GM18507 (cell line): ENCODE results near the gene SLC9B1.
"Not testable (repeated sequence)": the region's sequence is repeated elsewhere in the genome, so short reads cannot be mapped to it uniquely, and the experiment has no call there.

Experiments
- DNase-seq: peaks from one replicate; pipeline ENCODE4 v3.0.0; 2011; ENCODE audit warnings: low read depth; ENCODE audit not compliant: insufficient read length; ENCODE audit errors: extremely low spot score
- FAIRE-seq: peaks from 2 replicates; lab custom pipeline; 2011; peaks lifted over from hg19 to GRCh38; lab: Jason Lieb, UNC

The SLC9B1 gene

DNA sequence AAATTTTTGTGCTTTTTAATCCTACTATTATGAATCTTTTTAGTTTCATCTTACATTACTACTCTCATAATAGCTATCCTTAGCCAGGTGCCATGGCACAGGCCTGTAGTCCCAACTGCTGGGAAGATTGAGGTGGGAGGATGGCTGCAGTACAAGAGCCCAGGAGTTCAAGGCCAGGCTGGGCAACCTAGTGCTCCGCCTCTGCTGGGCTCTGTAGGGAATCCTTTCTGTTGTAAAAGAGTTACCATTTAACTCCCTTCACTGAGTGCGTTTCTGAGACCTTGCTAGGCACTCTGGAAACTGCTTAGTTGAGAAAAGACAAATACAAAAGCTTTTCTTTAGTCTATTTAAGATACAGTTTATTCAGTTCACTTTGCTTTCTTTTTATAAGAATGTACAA lies 130.9 kb downstream of the SLC9B1 start:
- FAIRE-seq, DNase-seq: not testable (repeated sequence)

DNA sequence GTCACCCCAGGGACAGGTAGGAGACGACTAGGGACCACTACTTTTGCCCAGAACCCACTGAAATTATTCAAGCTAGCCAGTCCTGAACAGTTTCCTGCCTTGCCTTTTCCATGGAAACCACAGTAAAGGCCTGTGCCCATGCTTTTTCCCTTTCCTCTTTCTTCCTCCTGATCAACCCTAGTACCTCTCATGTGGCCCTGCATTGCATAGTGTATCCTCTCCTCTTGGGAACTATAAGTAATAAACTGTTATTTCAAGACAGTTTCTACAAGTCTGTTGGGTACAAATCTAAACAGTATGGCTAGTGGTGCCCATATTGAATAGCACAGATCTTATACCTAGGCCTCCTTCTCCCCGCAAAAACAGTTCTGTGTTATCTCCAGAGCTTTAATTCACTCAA lies 136.2 kb downstream of the SLC9B1 start:
- FAIRE-seq (no peak), DNase-seq (no peak)

DNA sequence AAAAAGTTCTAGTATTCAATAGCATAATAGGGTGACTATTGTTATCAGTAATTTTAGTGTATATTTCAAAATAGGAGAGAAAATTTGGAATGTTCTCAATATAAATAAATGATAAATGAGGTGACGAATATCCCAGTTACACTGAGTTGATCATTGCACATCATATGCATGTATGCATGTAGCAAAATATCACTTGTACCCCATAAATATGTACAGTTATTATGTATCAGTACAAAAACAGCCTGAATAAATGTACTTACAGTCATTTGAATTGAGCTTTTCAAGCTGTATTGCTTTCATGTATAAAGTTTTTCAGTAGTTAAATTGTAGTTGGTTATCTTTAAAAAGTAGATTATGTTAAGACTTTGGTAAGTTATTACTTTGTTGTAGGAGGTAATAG lies 138.2 kb downstream of the SLC9B1 start:
- DNase-seq = no peak
- FAIRE-seq = no peak

DNA sequence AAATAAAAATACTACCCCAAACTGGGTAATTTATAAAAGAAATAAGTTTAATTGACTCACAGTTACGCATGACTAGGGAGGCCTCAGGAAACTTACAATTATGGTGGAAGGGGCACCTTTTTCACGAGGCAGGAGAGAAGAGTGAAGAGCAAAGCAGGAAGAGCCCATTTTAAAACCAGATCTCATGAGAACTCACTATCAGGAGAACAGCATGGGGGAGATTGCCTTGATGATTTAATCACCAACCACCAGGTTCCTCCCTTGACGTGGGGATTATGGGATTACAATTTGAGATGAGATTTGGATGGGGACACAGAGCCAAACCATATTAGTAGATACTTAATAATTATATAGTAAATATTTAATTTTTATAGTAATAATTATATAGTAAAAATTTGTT lies 140.6 kb downstream of the SLC9B1 start:
- FAIRE-seq = no peak
- DNase-seq = no peak

DNA sequence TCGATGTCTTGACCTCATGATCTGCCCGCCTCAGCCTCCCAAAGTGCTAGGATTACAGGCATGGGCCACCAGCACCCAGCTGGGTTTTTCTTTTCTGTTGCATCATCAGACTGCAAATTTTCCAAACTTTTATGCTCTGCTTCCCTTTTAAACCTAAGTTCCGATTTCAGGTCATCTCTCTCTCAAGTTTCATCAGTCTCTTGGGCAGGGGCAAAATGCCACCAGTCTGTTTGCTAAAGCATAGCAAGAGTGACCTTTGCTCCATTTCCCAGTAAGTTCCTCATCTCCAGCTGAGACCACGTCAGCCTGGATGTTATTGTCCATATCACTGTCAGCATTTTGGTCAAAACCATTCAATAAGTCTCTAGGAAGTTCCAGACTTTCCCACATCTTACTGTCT lies 141.2 kb downstream of the SLC9B1 start:
- FAIRE-seq, DNase-seq: not testable (repeated sequence)

DNA sequence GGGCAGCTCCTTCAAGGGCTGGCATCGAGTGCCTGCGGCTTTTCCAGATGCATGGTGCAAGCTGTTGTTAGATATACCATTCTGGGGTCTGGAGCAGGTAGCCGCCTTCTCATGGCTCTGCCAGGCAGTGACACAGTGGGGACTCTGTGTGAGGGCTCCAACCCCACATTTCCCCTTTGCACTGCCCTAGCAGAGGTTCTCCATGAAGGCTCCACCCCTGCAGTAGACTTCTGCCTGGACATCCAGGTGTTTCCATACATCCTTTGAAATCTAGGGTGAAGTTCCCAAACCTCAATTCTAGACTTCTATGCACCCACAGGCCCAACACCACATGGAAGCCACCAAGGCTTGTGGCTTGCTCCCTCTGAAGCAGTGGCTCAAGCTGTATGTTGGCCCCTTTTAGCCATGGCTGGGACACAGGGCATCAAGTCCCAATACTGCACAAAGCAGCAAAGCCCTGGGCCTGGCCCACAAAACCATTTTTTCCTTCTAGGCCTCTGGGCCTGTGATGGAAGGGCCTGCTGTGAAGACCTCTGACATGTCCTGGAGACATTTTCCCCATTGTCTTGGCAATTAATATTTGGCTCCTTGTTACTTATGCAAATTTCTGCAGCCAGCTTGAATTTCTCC lies 141.9 kb downstream of the SLC9B1 start:
- not testable (repeated sequence) for DNase-seq, FAIRE-seq

DNA sequence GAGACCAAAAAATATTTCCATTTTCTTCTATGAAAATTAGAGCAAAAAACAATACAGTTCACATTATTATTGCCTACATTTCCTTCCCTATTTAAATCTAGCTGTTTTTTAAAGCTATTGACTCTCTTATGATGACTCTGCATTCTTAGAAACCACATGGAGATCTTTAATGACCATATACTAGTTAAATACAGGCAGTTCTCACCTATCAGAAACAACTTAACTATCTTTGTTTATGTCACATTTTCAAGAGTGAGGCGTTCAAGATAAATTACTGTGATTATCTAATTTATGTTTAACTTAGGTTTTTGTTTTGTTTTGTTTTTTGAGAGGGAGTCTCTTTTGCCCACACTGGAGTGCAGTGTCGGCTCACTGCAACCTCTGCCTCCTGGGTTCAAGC lies 147.7 kb downstream of the SLC9B1 start:
- no peak for FAIRE-seq
- DNase-seq = no peak

DNA sequence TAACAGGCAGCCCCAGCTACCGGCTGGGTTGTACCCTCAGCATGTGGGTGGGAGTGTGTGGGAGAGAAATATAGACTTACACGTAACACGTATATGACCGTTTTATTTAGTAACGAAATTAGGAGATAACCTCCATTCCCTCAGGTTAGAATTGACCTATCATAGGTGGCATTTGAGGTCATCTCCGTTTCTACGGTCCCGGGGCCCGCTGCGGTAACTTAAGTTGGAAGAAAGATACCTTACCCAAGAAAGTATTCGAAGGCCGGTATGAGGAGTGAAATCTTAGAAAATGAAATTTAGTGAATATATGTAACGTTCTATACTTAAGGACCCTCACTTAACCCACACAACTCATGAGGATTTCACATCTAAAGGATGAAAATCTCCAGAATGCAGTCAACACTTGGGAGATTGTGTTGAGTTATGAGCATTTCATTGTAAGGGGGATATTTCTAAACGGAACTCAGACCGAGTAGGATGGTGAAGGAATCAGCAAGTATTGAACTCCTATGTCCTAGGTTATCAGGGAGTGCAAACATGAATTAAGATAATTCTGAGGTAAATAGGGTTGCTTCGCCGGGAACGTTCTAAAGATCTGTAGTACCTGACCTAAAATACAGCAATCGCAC lies 149.8 kb downstream of the SLC9B1 start:
- FAIRE-seq = peak; percentile 42
- DNase-seq = no peak

DNA sequence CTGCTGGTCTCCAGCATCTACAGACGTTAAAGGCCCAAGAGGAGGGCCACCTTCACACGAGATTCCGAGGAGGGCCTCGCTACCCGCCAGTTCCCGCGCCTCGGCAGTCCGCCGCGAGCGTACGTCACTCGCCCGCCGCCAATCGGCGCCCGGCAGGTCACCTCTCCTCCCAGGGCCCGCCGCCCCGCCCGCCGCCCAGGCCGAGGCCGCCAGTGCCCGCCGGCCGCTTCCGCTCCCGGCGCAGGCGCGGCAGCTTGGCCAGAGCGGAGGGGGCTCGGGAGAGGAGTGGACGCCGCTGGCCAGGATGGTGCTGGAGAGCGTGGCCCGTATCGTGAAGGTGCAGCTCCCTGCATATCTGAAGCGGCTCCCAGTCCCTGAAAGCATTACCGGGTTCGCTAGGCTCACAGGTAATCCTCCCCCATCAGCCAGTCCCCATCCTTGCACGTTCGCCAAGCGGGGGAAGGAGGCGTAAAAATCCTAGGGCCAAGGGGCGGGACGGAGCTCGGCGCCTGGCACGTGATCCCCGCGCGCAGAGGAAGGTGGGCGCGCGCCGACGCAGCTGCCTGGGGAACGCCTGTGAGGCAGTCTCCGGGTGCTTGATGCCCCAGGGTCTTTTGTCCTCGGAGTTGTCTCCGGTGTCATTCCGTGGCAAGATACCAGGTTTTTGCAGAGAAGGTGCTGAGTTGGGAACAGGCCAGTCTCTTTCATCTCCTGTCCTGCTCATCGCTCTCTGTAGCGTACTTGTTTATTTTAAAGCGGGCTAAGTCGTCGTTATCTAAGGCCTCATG lies 150.5 kb downstream of the SLC9B1 start, which contains the start of gene CISD2:
TSS of gene CISD2 (plus strand) at position 212 of the 788 bp plus-strand sequence. CDS start at position 305, 93 bp downstream.
- FAIRE-seq = peak; percentile 92
- DNase-seq = peak; percentile 74

DNA sequence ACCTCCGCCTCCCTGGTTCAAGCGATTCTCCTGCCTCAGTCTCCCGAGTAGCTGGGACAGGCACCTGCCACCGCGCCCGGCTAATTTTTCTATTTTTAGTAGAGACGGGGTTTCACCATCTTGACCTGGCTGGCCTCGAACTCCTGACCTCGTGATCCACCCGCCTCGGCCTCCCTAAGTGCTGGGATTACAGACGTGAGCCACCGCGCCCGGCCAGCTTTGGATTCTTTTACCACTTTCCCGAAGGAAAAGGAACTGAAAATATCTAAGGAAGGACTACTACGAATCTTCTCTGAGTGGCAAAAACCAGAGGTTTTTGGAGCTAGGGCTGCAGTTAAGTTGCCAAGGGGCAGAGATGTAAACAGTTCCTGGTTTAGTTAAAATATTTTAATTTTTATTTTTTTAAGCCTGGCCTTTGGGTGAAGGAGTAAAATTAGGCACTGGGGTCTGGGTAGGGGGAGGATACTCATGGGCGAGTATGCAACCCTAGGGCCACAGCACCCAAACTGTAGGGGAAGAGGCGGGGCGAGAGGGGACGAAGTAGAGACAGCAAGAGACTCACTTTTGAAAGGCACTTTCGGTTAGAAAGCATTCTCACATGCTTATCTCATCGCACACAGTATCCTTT lies 151.2 kb downstream of the SLC9B1 start:
- FAIRE-seq (no peak), DNase-seq (no peak)

DNA sequence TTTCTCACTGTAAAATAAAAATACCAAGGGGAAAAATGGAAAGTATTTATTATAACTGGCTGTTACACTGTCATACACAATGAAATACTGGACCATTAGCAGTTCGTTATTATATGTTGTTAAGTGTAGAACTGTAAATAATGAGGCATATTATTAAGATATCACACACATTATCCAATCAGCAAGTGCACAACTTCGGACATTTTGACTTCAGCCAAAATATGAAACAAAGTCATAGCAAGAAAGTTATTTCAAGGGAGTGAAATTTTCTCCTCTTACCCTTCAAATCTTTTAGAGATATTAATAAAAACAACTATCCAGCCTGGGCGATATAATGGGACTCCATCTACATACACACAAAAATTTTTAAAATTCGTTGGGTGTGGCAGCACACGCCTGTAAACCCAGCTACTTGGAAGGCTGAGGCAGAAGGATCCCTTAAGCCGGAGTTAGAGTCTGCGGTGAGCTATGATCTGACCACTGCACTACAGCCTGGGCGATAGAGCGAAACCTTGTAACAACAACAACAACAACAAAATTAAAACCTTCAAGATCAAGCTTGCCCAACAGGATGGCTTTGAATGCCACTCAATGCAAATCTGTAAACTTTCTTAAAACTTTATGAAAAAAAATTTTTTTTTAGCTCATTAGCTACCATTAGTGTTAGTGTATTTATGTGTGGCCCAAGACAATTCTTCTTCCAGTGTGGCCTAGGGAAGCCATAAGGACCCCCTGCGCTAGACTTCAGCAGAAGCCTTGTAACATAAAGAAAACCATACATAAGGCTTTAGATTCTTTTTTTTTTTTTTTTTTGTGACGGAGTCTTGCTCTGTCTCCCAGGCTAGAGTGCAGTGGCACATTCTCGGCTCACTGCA lies 152.0 kb downstream of the SLC9B1 start:
- FAIRE-seq = peak; percentile 88

DNA sequence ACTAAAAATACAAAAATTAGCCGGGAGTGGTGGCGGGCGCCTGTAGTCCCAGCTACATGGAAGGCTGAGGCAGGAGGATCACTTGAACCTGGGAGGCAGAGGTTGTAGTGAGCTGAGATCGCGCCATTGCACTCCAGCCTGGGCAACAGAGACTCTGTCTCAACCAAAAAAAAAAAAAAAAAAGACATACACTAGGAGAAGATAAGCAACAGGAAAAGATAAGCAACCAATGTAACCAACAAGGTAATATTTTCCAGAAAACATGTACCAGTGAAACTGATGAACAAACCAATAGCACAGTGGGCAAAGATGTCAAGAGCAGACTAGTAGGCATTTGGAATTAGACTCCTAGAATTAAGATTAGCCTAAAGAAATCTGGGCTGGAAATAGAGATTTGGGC lies 154.2 kb downstream of the SLC9B1 start:
- DNase-seq, FAIRE-seq: not testable (repeated sequence)

More for the DNA sequence above, 152.0 kb downstream of the SLC9B1 start:
- DNase-seq = no peak

DNA sequence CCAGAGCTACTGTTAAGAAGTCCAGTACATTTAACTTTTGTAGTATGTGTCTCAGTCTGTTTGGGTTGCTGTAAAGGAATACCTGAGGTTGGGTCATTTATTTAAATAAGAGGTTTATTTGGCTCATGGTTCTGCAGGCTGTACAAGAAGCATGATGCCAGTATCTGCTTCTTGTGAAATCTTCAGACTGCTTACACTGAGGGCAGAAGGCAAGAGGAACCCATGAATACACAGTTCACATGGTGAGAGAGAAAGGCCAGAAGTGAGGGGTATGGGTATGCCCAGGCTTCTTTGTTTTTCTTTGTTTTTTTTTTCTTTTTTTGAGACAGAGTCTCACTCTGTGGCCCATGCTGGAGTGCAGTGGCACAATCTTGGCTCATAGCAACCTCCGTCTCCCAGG lies 156.8 kb downstream of the SLC9B1 start:
- DNase-seq (no peak), FAIRE-seq (no peak)

DNA sequence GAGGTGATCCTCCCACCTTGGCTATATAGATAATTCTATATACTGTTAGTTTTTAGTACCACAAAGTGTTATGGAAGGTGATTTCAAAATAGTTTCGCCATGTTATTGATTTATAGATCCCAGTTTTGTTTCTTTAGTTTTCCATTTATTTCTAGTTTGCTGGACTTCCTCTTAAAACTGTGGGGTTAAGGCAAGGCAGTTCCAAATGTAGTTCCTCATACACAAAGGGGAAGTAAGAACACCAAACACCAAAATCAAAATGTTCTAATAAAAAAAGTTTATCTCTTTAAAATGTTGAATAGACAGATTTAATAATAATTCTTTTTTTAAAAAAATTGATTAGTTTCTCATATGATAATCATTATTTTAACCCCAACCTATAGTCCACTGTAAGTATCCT lies 157.5 kb downstream of the SLC9B1 start:
- no peak for FAIRE-seq
- DNase-seq = no peak

DNA sequence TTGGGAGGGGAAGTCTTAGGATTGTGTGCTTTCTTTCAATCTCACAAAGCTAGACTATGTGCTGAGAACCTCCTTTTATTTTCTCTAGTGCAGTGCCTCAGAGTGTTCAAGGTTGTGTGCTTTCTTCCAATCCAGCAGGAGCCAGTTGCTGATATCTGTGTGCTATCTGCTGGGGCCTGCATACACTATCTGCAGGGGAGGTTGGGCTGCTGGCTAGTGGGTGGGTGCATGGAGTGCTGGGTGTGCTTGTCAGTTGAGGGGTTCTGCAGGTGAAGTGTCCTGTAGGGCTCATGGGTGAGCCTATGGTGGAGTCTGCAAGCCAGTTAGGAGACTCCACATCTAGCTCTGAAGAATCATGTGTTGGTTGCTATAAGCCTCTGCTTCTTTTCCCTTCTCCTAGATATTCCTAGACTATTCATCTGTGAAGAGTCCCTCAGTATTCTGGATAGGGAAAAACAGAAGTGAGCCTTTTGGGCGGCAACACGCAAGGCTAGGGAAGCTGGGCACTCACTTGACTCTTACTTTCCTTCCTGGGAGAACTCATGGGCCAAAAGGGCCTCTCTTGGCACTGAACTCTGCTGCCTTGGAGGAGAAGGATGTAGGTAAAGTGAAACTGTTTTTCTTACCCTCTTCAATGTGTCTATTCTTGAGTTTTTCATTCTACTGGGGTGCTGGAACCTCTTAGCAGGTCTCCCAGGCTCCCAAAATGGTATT lies 158.7 kb downstream of the SLC9B1 start:
- FAIRE-seq = no peak
- DNase-seq = no peak

DNA sequence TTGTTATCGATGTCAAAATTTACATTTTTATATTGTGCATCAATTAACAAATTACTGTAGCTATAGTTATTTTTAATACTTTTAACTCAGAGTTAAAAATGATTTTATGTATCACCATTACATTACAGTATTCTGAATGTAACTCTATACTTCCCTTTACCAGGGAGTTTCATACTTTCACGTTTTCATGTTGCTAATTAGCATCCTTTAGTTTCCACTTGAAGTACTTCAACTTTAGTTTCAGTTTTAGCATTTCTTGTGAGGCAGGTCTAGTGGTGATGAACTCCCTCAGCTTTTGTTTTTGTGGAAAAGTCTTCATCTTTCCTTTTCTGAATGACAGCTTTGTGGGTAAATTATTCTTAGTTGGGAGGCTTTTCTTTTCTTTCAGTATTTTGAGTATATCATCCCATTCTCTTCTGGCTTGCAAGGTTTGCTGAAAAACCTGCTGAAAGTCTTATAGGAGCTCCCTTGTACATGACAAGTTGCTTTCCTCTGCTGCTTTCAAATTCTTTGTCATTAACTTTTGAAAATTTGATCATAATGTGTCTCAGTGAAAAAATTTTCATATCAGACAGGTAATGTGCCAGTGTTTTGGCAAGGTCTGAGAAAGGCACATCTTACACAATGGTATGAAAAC lies 160.6 kb downstream of the SLC9B1 start:
- FAIRE-seq = peak; percentile 18
- DNase-seq = no peak
